HEK293T (cell line): ENCODE results near the gene PRPF40A.

Experiments
- CTCF ChIA-PET: fragments of 350-600 bp; formaldehyde crosslinking; extraction: SDS; loops from one replicate; lab custom pipeline; 2021; ENCODE audit warnings: antibody characterized with exemption, inconsistent platforms; lab: Yijun Ruan, JAX
- POLR2A ChIA-PET: fragments of 350-600 bp; formaldehyde crosslinking; extraction: SDS; loops from one replicate; lab custom pipeline; 2020; ENCODE audit warnings: antibody characterized with exemption, inconsistent platforms; lab: Yijun Ruan, JAX
- DNase-seq: peaks from one replicate; pipeline ENCODE4 v3.0.0; 2012; ENCODE audit warnings: mixed read lengths; ENCODE audit errors: extremely low spot score
- ARNT ChIP-seq: fragments of 450-650 bp; IDR thresholded peaks from 2 replicates; pipeline ENCODE4 v1.6.1; 2017; ENCODE audit warnings: mild to moderate bottlenecking
- BHLHE40 ChIP-seq: fragments of 450-650 bp; IDR thresholded peaks from 2 replicates; pipeline ENCODE4 v1.6.1; 2016; ENCODE audit warnings: mild to moderate bottlenecking, moderate library complexity, borderline replicate concordance
- CTBP1 ChIP-seq: fragments of 450-650 bp; IDR thresholded peaks from 2 replicates; pipeline ENCODE4 v1.6.1; 2016; ENCODE audit warnings: borderline replicate concordance
- ELF4 ChIP-seq: fragments of 450-650 bp; IDR thresholded peaks from 2 replicates; pipeline ENCODE4 v1.6.1; 2017; ENCODE audit warnings: antibody characterized with exemption
- FOXA1 ChIP-seq: fragments of 450-650 bp; IDR thresholded peaks from 2 replicates; pipeline ENCODE4 v1.6.1; 2016; ENCODE audit warnings: mild to moderate bottlenecking
- FOXK2 ChIP-seq: fragments of 450-650 bp; IDR thresholded peaks from 2 replicates; pipeline ENCODE4 v1.6.1; 2016; ENCODE audit warnings: mild to moderate bottlenecking
- FOXM1 ChIP-seq: fragments of 450-650 bp; IDR thresholded peaks from 2 replicates; pipeline ENCODE4 v1.6.1; 2017; ENCODE audit warnings: mild to moderate bottlenecking, borderline replicate concordance
- HDGF ChIP-seq: fragments of 450-650 bp; IDR thresholded peaks from 2 replicates; pipeline ENCODE4 v1.6.1; 2017; ENCODE audit warnings: antibody characterized with exemption, borderline replicate concordance
- L3MBTL2 ChIP-seq: fragments of 450-650 bp; conservative IDR thresholded peaks from 2 replicates; pipeline ENCODE4 v1.6.1; 2016; ENCODE audit warnings: mild to moderate bottlenecking
- LEF1 ChIP-seq: fragments of 450-650 bp; IDR thresholded peaks from 2 replicates; pipeline ENCODE4 v1.6.1; 2017; ENCODE audit warnings: mild to moderate bottlenecking, borderline replicate concordance
- NFRKB ChIP-seq: fragments of 450-650 bp; IDR thresholded peaks from 2 replicates; pipeline ENCODE4 v1.6.1; 2016; ENCODE audit warnings: mild to moderate bottlenecking, moderate library complexity
- SP1 ChIP-seq: fragments of 450-650 bp; IDR thresholded peaks from 2 replicates; pipeline ENCODE4 v1.6.1; 2017
- SUZ12 ChIP-seq: fragments of 450-650 bp; IDR thresholded peaks from 2 replicates; pipeline ENCODE4 v1.6.1; 2016; ENCODE audit warnings: mild to moderate bottlenecking
- TARDBP ChIP-seq: fragments of 450-650 bp; IDR thresholded peaks from 2 replicates; pipeline ENCODE4 v1.6.1; 2016
- ZNF384 ChIP-seq: fragments of 450-650 bp; IDR thresholded peaks from 2 replicates; pipeline ENCODE4 v1.6.1; 2016
- TF ChIP-seq, protein P1 (sequence below): fragments of 450-650 bp; IDR thresholded peaks from 2 replicates; pipeline ENCODE4 v1.6.1; 2016

PRPF40A gene

DNA sequence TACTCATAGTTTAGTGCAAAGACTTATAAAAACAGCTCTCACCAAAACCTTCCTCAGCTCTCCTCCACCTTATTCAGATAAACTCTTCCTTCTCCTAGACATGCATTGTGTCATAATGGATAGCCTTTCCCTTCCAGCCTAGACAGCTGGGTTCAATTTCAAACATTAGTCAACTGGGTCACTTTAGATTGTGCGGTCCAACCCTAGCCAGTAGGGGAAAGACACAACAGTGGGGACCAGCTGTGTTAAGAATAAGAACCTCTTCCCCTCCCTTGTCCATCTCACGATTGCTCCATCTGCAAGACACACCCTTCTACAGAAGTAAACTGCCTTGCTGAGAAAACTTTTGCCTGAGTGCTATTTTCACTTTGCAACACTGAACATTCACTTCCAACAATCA lies 8.5 kb downstream of the PRPF40A start:
- no peak for DNase-seq
- CTCF ChIA-PET = no interaction called here
- POLR2A ChIA-PET = no interaction called here
- TF ChIP-seq TARDBP = no peak
- TF ChIP-seq NFRKB = no peak
- no peak for TF ChIP-seq ZNF384
- no peak for TF ChIP-seq LEF1
- no peak for TF ChIP-seq HDGF
- no peak for TF ChIP-seq FOXM1
- no peak for TF ChIP-seq SUZ12

DNA sequence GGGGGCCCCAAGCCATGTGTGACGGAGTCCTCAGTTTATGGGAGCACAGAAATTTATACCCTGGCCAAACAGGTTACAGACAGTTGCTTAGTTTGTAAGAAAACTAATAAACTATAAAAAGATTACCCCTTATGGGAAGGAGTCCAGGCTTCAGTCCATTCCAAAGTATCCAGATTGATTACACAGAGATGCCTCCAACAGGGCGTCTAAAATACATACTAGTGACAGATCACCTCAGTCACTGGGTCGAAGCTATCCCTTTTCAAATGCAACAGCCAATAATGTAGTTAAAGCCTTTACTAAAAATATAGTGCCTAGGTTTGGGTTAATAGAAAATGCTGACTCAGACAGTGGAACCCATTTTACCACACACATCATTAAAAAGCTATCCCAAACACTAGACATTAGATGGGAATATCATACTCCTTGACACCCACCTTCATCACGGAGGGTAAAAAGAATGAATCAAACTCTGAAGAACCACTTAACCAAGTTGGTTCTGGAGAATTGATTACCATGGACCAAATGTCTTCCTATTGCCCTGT lies 10.7 kb downstream of the PRPF40A start:
- CTCF ChIA-PET = no interaction called here
- DNase-seq = no peak
- no peak for TF ChIP-seq SUZ12
- TF ChIP-seq BHLHE40 = no peak
- no peak for TF ChIP-seq NFRKB
- no peak for TF ChIP-seq FOXK2
- no peak for TF ChIP-seq FOXM1
- no peak for TF ChIP-seq L3MBTL2
- no peak for TF ChIP-seq ZNF384
- no peak for TF ChIP-seq LEF1
- TF ChIP-seq, protein P1, sequence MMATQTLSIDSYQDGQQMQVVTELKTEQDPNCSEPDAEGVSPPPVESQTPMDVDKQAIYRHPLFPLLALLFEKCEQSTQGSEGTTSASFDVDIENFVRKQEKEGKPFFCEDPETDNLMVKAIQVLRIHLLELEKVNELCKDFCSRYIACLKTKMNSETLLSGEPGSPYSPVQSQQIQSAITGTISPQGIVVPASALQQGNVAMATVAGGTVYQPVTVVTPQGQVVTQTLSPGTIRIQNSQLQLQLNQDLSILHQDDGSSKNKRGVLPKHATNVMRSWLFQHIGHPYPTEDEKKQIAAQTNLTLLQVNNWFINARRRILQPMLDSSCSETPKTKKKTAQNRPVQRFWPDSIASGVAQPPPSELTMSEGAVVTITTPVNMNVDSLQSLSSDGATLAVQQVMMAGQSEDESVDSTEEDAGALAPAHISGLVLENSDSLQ = no peak
- POLR2A ChIA-PET = interaction anchor here (1.5 kb wide), 1 partner anchor 11 kb away, joined by 5 read pairs; the partner anchor contains the start of gene PRPF40A

- ChIA-PET CTCF (no interaction called here), POLR2A (no interaction called here)
- TF ChIP-seq SP1 (no peak), ARNT (no peak), NFRKB (no peak), CTBP1 (no peak), L3MBTL2 (no peak), ELF4 (no peak)
- TF ChIP-seq, protein P1 = no peak
- DNase-seq = no peak
Measured at GRCh38 chr2:152701198-152701597, 16.1 kb downstream of the PRPF40A start.

DNA sequence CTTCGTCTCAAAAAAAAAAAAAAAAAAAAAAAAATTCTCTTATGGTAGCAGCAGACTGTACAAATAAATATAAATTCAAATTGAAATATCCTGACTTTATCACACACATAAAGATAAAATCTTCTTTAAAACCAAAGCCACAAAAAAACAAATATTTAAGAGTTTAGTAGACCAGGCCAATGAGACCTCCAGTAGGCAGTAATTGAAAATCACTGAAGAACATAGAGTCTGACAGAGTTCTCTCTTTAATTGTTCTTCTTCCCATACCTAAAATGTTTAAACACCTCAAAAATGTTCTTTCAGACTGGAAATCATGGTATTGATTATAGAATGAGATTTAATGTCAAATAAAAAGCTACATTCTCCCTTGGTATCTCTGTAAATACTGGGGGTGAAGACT lies 20.8 kb downstream of the PRPF40A start:
- ChIA-PET CTCF (interaction anchor here (0.6 to 1.5 kb wide), 2 partner anchors 20 to 344 kb away, joined by 4 to 5 read pairs; no protein-coding TSS in a partner anchor), POLR2A (interaction anchor here (1.1 kb wide), 1 partner anchor 21 kb away, joined by 4 read pairs; the partner anchor contains the start of gene PRPF40A)
- no peak for TF ChIP-seq TARDBP
- no peak for TF ChIP-seq L3MBTL2
- TF ChIP-seq CTBP1 = no peak
- no peak for TF ChIP-seq ARNT
- no peak for TF ChIP-seq FOXK2
- TF ChIP-seq LEF1 = no peak
- TF ChIP-seq ELF4 = no peak
- TF ChIP-seq FOXM1 = no peak
- no peak for TF ChIP-seq FOXA1
- no peak for TF ChIP-seq ZNF384
- TF ChIP-seq, protein P1 = no peak
- no peak for TF ChIP-seq NFRKB
- TF ChIP-seq SP1 = no peak
- TF ChIP-seq HDGF = no peak
- TF ChIP-seq BHLHE40 = no peak
- no peak for TF ChIP-seq SUZ12
- no peak for DNase-seq

- TF ChIP-seq L3MBTL2 (no peak), FOXA1 (no peak), BHLHE40 (no peak), CTBP1 (no peak), NFRKB (no peak), ELF4 (no peak), FOXK2 (no peak), TARDBP (no peak), ZNF384 (no peak)
- TF ChIP-seq, protein P1 = no peak
- DNase-seq = no peak
- CTCF ChIA-PET = interaction anchor here (1.5 kb wide), 1 partner anchor 20 kb away, joined by 4 read pairs; no protein-coding TSS in a partner anchor
- POLR2A ChIA-PET = interaction anchor here (1.0 kb wide), 1 partner anchor 21 kb away, joined by 3 read pairs; the partner anchor contains the start of gene PRPF40A
Measured at GRCh38 chr2:152695763-152696162, 21.5 kb downstream of the PRPF40A start.

- ChIA-PET CTCF (no interaction called here), POLR2A (no interaction called here)
- TF ChIP-seq ARNT (no peak), SUZ12 (no peak), FOXK2 (no peak), FOXM1 (no peak), L3MBTL2 (no peak), BHLHE40 (no peak), HDGF (no peak), SP1 (no peak), TARDBP (no peak)
- TF ChIP-seq, protein P1 = no peak
- no peak for DNase-seq
Measured at GRCh38 chr2:152694161-152694661, 23.1 kb downstream of the PRPF40A start.
